GM12864 (cell line): Measurements from ENCODE around the gene HS3ST2.
"Not testable (repeated sequence)": the region's sequence is repeated elsewhere in the genome, so short reads cannot be mapped to it uniquely, and the experiment has no call there.

ENCODE experiments used
- DNase-seq: peaks from one replicate; pipeline ENCODE4 v3.0.0-alpha.2; 2011; ENCODE audit warnings: low read depth
- H3K4me3 ChIP-seq: 2 replicates; pipeline ENCODE4 v1.5.1; 2011; ENCODE audit warnings: mild to moderate bottlenecking, low read depth, low read length, control low read depth
- CTCF ChIP-seq: IDR thresholded peaks from 2 replicates; pipeline ENCODE4 v1.5.1; 2011; ENCODE audit warnings: low read depth, mild to moderate bottlenecking, moderate library complexity, low read length, control low read depth, inconsistent platforms; ENCODE audit errors: missing control alignments

HS3ST2 gene

GRCh38 chr16:22810226-22810625, 3.7 kb upstream of the HS3ST2 start:
- no peak for DNase-seq
- no peak for TF ChIP-seq CTCF
- H3K4me3 ChIP-seq, result no peak overlapping the region

- no peak overlapping the region for H3K4me3 ChIP-seq
- DNase-seq, result no peak
- TF ChIP-seq CTCF, result peak; percentile 60
These were observed 577 bp upstream of the HS3ST2 start for GRCh38 chr16:22813223-22813947.

GRCh38 chr16:22814711-22815105, 746 bp downstream of the HS3ST2 start:
- H3K4me3 ChIP-seq, result no peak overlapping the region
- no peak for DNase-seq
- no peak for TF ChIP-seq CTCF

- TF ChIP-seq CTCF, result no peak
- DNase-seq, result no peak
- no peak overlapping the region for H3K4me3 ChIP-seq
These were observed 1.9 kb downstream of the HS3ST2 start for GRCh38 chr16:22815863-22816262.

- DNase-seq, result no peak
- TF ChIP-seq CTCF, result no peak
- H3K4me3 ChIP-seq, result no peak overlapping the region
These were observed 2.5 kb downstream of the HS3ST2 start for GRCh38 chr16:22816475-22816874.

- DNase-seq, H3K4me3 ChIP-seq: not testable (repeated sequence)
These were observed 4.8 kb downstream of the HS3ST2 start for GRCh38 chr16:22818736-22819135.

- TF ChIP-seq CTCF, result no peak
- no peak overlapping the region for H3K4me3 ChIP-seq
- no peak for DNase-seq
These were observed 24.7 kb downstream of the HS3ST2 start for GRCh38 chr16:22838681-22839080.

- DNase-seq, H3K4me3 ChIP-seq: not testable (repeated sequence)
These were observed 28.1 kb downstream of the HS3ST2 start for GRCh38 chr16:22842031-22842430.
